Spleen (tissue), 11 donors: ENCODE measurements around the gene KCTD4. TPM values are rescaled to one million over a fixed set of nuclear protein-coding genes. Genes with fewer than 3 reads are reported as not detected.

Experiments
- DNase-seq: peaks from one replicate; pipeline ENCODE4 v3.0.0-alpha.2; 2020
- H3K27ac ChIP-seq, 8 donors: fragments of 200-600 bp; sonication (generic) in 7 of 8; 1 replicate in 4 of 8; 2 replicates in 4 of 8; pipeline versions ENCODE4 v1.5.0 to v1.8.0; 2016 to 2021; ENCODE audit warnings: inconsistent platforms in 4 of 8, mild to moderate bottlenecking in 4 of 8, moderate library complexity in 1 of 8
- H3K27me3 ChIP-seq, 7 donors: fragments of 200-600 bp; sonication (generic) in 6 of 7; replicated peaks in 1 of 7; 1 replicate in 4 of 7; 2 replicates in 3 of 7; pipeline versions ENCODE4 v1.5.0 to v1.8.0; 2016 to 2021; ENCODE audit warnings: inconsistent platforms in 3 of 7, mild to moderate bottlenecking in 1 of 7
- H3K36me3 ChIP-seq, 6 donors: fragments of 200-600 bp; sonication (generic) in 5 of 6; 1 replicate in 4 of 6; 2 replicates in 2 of 6; pipeline versions ENCODE4 v1.5.0 to v1.8.0; 2016 to 2021; ENCODE audit warnings: inconsistent platforms in 2 of 6
- H3K4me1 ChIP-seq, 6 donors: fragments of 200-600 bp; sonication (generic) in 5 of 6; 1 replicate in 3 of 6; 2 replicates in 3 of 6; pipeline versions ENCODE4 v1.5.0 to v1.8.0; 2016 to 2021; ENCODE audit warnings: inconsistent platforms in 3 of 6
- H3K4me3 ChIP-seq, 8 donors: fragments of 200-600 bp; sonication (generic) in 7 of 8; 1 replicate in 4 of 8; 2 replicates in 4 of 8; pipeline versions ENCODE4 v1.5.0 to v1.8.0; 2016 to 2021; ENCODE audit warnings: inconsistent platforms in 4 of 8, mild to moderate bottlenecking in 4 of 8, moderate library complexity in 2 of 8
- H3K9me3 ChIP-seq, 8 donors: fragments of 200-600 bp; sonication (generic) in 7 of 8; 1 replicate in 4 of 8; 2 replicates in 4 of 8; pipeline versions ENCODE4 v1.5.0 to v1.8.0; 2016 to 2021; ENCODE audit warnings: inconsistent platforms in 4 of 8
- CTCF ChIP-seq, 11 experiments: fragments of 200-600 bp in 7 of 11; fragments of 450-650 bp in 4 of 11; sonication (generic) in 4 of 11; IDR thresholded peaks in 8 of 11; conservative IDR thresholded peaks in 3 of 11; 1 replicate in 7 of 11; 2 replicates in 4 of 11; pipeline versions ENCODE4 v1.4.0 to v1.8.0; 2016 to 2021; ENCODE audit warnings: antibody characterized with exemption in 11 of 11, inconsistent platforms in 4 of 11, mild to moderate bottlenecking in 1 of 11
- POLR2A ChIP-seq, 3 donors: fragments of 450-650 bp; IDR thresholded peaks; one replicate each; pipeline ENCODE4 v1.5.1; 2017; ENCODE audit warnings: antibody characterized with exemption in 3 of 3, mild to moderate bottlenecking in 1 of 3
- POLR2AphosphoS5 ChIP-seq, 3 donors: sonication (generic); formaldehyde crosslinking; IDR thresholded peaks; one replicate each; pipeline ENCODE4 v1.5.1; 2017; ENCODE audit warnings: antibody characterized with exemption in 3 of 3
- WGBS, 5 donors: extraction: QIAGEN DNeasy Blood & Tissue Kit in 3 of 5; methylation state at CpG; one replicate each; pipeline versions ENCODE4 v1.1.5 to v1.1.7; 2013 to 2018; 5-methylcytosine and 5-hydroxymethylcytosine counted together
- intact Hi-C: fragments of 100-400 bp; cut with DNase I; formaldehyde crosslinking; loops from one replicate; pipeline ENCODE4 v1.15.0; 2023; ENCODE audit warnings: low total_unique reads
- polyA plus RNA-seq, 3 donors: library from polyadenylated mRNA; stranded (reverse); fragments of 200-250 nt; gene quantifications; one replicate each; pipeline ENCODE4 v1.2.1, GENCODE V29; 2013
- total RNA-seq, 7 donors: library from RNA; depleted of rRNA in 3 of 7; stranded (reverse); fragments of >200 nt in 3 of 7; fragmentation: NEBNext Ultra II Directional in 4 of 7; extraction: Animal tissue kit (Norgen Biotek cat#: 25700) in 4 of 7; gene quantifications; one replicate each; pipeline versions ENCODE4 v1.1.0 to v1.2.1, GENCODE V29; 2016 to 2021
- donor health status: healthy with polysubstance abuse.
- donor health status: DM: no; HTN: no; CAD: no; lungs with moderate emphysema.
- donor health status: DM: no; HTN: no; CAD: no.
- donor health status: Bipolar disorder and iron deficiency.
- donor health status: healthy.
- donor health status: DM: no; HTN: no; CAD: no.
- donor health status: DM: yes; HTN: yes; CAD: no.

The KCTD4 gene
- total and polyA plus RNA-seq, 10 donors = 0.10 TPM; not detected in 9

DNA sequence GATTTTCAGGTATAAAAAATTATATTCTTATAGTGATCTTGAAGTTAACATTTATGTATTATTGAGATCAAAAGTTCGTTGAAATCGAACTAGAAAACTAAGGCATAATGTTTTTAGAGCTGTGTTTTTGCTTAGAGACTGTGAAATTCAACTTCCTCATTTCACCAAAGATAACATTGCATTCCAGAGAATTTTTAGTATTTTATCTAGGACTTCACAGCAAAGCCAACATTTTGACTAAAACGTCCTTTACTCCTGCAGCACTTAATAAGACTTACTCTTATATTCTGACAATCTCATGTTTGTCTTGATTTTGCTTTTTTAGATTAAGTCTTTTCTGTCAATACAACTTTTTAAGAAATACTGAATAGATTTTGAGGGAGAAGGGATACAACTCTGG lies 4.7 kb downstream of the KCTD4 start:
- peaks cover 0 to 20% (median 0%) of the 10 kb centered on the region in 6 donors for H3K36me3 ChIP-seq
- no peaks in the 10 kb centered on the region for H3K27me3 ChIP-seq
- TF ChIP-seq POLR2AphosphoS5 (IDR thresholded peaks at IDR 0.05) (no peak), POLR2A (IDR thresholded peaks at IDR 0.05) (no peak), CTCF (IDR thresholded peaks at IDR 0.05 in 8 of 11, conservative IDR thresholded peaks at IDR 0.05 in 3 of 11) (no peak)
- no peak for DNase-seq
- 41 to 67% (median 49%) methylated on average over 3 of the region's 3 CpGs for WGBS, 5 donors
- no peak overlapping the region for H3K4me3 ChIP-seq
- no peak overlapping the region for H3K27ac ChIP-seq
- intact Hi-C loops = no loop called here
- H3K4me1 ChIP-seq = peaks cover 0 to 44% (median 13%) of the 10 kb centered on the region in 6 donors
- no peaks in the 10 kb centered on the region for H3K9me3 ChIP-seq

GRCh38 chr13:45195421-45195820 lies 5.4 kb downstream of the KCTD4 start:
- H3K4me1 ChIP-seq = peaks cover 0 to 43% (median 13%) of the 10 kb centered on the region in 6 donors
- peaks cover 0 to 13% (median 0%) of the 10 kb centered on the region in 6 donors for H3K36me3 ChIP-seq
- 90 to 96% (median 92%) methylated on average over 1 of the region's 1 CpG for WGBS, 5 donors
- H3K27ac ChIP-seq = peak overlapping the region in 1 of 8 donors; percentile 16
- no peaks in the 10 kb centered on the region for H3K27me3 ChIP-seq
- no peak for DNase-seq
- H3K9me3 ChIP-seq = no peaks in the 10 kb centered on the region
- no peak overlapping the region for H3K4me3 ChIP-seq
- intact Hi-C loops = no loop called here
- TF ChIP-seq POLR2A (IDR thresholded peaks at IDR 0.05) = no peak
- no peak for TF ChIP-seq CTCF (IDR thresholded peaks at IDR 0.05 in 8 of 11, conservative IDR thresholded peaks at IDR 0.05 in 3 of 11)
- TF ChIP-seq POLR2AphosphoS5 (IDR thresholded peaks at IDR 0.05) = no peak

DNA sequence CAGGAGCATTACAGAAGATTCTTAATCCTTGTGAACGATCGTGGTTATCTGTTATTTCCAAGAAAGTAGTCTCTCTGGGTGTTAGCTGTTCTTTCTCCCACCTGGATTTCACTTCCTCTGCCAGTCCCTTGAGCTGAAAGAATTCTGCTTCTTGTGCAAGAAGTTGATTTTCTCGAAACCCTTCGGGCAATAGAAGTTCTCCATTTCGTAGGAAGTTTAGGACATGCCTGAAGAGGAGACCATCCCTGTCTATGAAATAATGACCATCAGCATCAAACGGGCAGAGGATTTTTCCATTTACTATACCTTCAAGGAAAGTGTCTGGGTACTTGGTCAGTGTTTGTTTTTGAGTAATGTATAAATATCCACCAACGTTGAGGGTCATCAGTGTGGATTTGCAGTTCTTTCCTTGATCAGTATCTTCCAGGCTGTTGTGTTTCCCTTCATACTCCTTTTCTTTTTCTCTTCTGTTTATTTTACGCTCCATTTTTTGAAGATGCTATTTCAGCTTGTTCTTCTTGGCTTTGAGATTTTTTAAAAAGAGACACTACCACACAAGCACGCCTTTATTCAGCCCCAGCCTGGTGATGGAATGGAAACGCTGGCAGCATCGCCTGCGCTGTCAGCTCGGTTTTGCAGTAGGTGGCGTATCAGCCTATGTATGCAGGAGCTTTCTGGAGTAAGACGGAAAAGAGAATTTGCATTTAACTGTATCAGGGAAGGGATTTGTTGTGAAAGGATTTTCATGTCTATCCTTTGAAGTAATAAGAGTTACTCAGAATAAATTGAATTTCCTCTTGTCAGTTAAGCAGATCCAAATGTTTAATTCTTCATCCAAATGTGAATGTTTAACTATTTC lies 6.5 kb downstream of the KCTD4 start:
- intact Hi-C loops = no loop called here

More for the DNA sequence above, 6.5 kb downstream of the KCTD4 start:
- peaks cover 0 to 10% (median 0%) of the 10 kb centered on the region in 6 donors for H3K36me3 ChIP-seq
- H3K27me3 ChIP-seq = no peaks in the 10 kb centered on the region
- DNase-seq = no peak
- H3K4me3 ChIP-seq = no peak overlapping the region
- peaks cover 0 to 32% (median 13%) of the 10 kb centered on the region in 6 donors for H3K4me1 ChIP-seq
- no peak overlapping the region for H3K27ac ChIP-seq
- no peaks in the 10 kb centered on the region for H3K9me3 ChIP-seq
- TF ChIP-seq POLR2A (IDR thresholded peaks at IDR 0.05) = no peak
- TF ChIP-seq POLR2AphosphoS5 (IDR thresholded peaks at IDR 0.05) = no peak
- TF ChIP-seq CTCF (IDR thresholded peaks at IDR 0.05 in 8 of 11, conservative IDR thresholded peaks at IDR 0.05 in 3 of 11) = no peak
- 78 to 90% (median 84%) methylated on average over 15 of the region's 15 CpGs for WGBS, 5 donors
